GM18499 (cell line): ENCODE results near the gene KCNH1.
A peak's percentile ranks its signal among the peaks of the same experiment; 100 is the strongest.

Source experiments
- ATAC-seq: cut with Tn5 transposase; IDR thresholded peaks from one replicate; pipeline ENCODE4 v1.9.1; 2021; ENCODE audit warnings: moderate number of reproducible peaks; ENCODE audit not compliant: insufficient read depth, unreplicated experiment

Gene KCNH1

GRCh38 chr1:211133836-211134669, at the start of gene KCNH1:
KCNH1 (minus strand) TSS chr1:211134148; CDS start chr1:211133945, 203 bp downstream.
- ATAC-seq: peak; percentile 84

- no peak for ATAC-seq
These were observed 48.8 kb upstream of the KCNH1 start for GRCh38 chr1:211182746-211183145.

- ATAC-seq: no peak
These were observed 40.4 kb upstream of the KCNH1 start for GRCh38 chr1:211174375-211174774.

- no peak for ATAC-seq
These were observed 38.7 kb upstream of the KCNH1 start for GRCh38 chr1:211172657-211173056.

- no peak for ATAC-seq
These were observed 35.4 kb upstream of the KCNH1 start for GRCh38 chr1:211169353-211169752.

GRCh38 chr1:211158866-211159265, 24.9 kb upstream of the KCNH1 start:
- ATAC-seq: no peak

- no peak for ATAC-seq
These were observed 21.1 kb upstream of the KCNH1 start for GRCh38 chr1:211155040-211155439.

GRCh38 chr1:211153932-211154331, 20.0 kb upstream of the KCNH1 start:
- no peak for ATAC-seq

- no peak for ATAC-seq
These were observed 14.4 kb upstream of the KCNH1 start for GRCh38 chr1:211148366-211148765.

- no peak for ATAC-seq
These were observed 12.0 kb upstream of the KCNH1 start for GRCh38 chr1:211145944-211146343.

GRCh38 chr1:211135342-211135950, 1.5 kb upstream of the KCNH1 start:
- no peak for ATAC-seq

- no peak for ATAC-seq
These were observed 534 bp downstream of the KCNH1 start for GRCh38 chr1:211133393-211133835.

GRCh38 chr1:211132721-211133392, 1.1 kb downstream of the KCNH1 start:
- no peak for ATAC-seq

GRCh38 chr1:211129776-211130175, 4.2 kb downstream of the KCNH1 start:
- ATAC-seq: no peak

GRCh38 chr1:211127166-211127565, 6.8 kb downstream of the KCNH1 start:
- no peak for ATAC-seq

- ATAC-seq: no peak
These were observed 7.3 kb downstream of the KCNH1 start for GRCh38 chr1:211126622-211127021.

GRCh38 chr1:211118407-211119102, 15.4 kb downstream of the KCNH1 start:
- ATAC-seq: no peak

- ATAC-seq: no peak
These were observed 19.5 kb downstream of the KCNH1 start for GRCh38 chr1:211114446-211114845.

GRCh38 chr1:211113566-211113965, 20.4 kb downstream of the KCNH1 start:
- ATAC-seq: no peak

GRCh38 chr1:211111351-211111750, 22.6 kb downstream of the KCNH1 start:
- no peak for ATAC-seq

GRCh38 chr1:211101481-211101880, 32.5 kb downstream of the KCNH1 start:
- no peak for ATAC-seq
